ENCODE data around the gene CETP. TPM values are rescaled to one million over a fixed set of nuclear protein-coding genes. Genes with fewer than 3 reads are reported as not detected.

The CETP gene
- total and polyA plus RNA-seq, 2 of the 13 experiments (the other 11 are each of a cell fraction or from before 2014, with no cell fraction given): 0.31 to 9.8 TPM

DNA sequence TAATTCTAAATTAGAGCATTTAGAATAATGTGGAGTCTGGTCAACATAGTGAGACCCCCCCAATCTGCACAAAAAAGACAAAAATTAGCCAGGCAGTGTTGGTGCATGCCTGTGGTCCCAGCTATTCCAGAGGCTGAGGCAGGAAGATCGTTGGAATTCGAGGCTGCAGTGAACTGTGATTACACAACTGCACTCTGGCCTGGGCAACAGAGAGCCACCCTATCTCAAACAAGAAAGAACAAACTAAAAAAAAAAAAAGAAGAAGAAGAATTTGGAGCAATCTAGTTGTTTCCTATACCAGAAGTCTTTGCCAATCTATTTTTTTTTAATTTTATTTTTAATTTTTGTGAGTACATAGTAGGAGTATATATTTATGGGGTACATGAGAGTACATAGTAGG is 6.0 kb downstream of the CETP start (continued):
- TF ChIP-seq GTF3A (CRISPR knock-in tag; conservative IDR thresholded peaks at IDR 0.05) (no peak), FOXO1 (CRISPR knock-in tag; IDR thresholded peaks at IDR 0.05) (peak; percentile 63; the same call in 1 of the 2 replicates), LCORL (IDR thresholded peaks at IDR 0.05) (peak; percentile 55; the same call in 1 of the 2 replicates), LCORL (CRISPR knock-in tag; IDR thresholded peaks at IDR 0.05) (peak; percentile 90), FOXK1 (CRISPR knock-in tag; IDR thresholded peaks at IDR 0.05; ENCODE audit: borderline replicate concordance, low read depth) (peak; percentile 41; the same call in 1 of the 2 replicates), ZNF792 (CRISPR knock-in tag; IDR thresholded peaks at IDR 0.05) (no peak; the same call in 1 of the 2 replicates), KDM2A (CRISPR knock-in tag; IDR thresholded peaks at IDR 0.05; ENCODE audit: borderline replicate concordance, low read depth) (0 out of 2 replicates have a peak, but pooled peaks have one; percentile 27), ZFY (CRISPR knock-in tag; IDR thresholded peaks at IDR 0.05) (peak; percentile 51; the same call in 1 of the 2 replicates), ZFP90 (CRISPR knock-in tag; IDR thresholded peaks at IDR 0.05; ENCODE audit: borderline replicate concordance) (peak; percentile 85), GABPA (IDR thresholded peaks at IDR 0.05; ENCODE audit: low read depth, low read length) (no peak), GABPA (CRISPR knock-in tag; IDR thresholded peaks at IDR 0.05; ENCODE audit: low read depth) (no peak), NR2F2 (IDR thresholded peaks at IDR 0.05; ENCODE audit: borderline replicate concordance, low read depth) (peak; percentile 17; the same call in 1 of the 2 replicates), IKZF4 (CRISPR knock-in tag; IDR thresholded peaks at IDR 0.05; ENCODE audit: borderline replicate concordance, low read depth, not compliant biosample characterization) (no peak), ZNF230 (CRISPR knock-in tag; IDR thresholded peaks at IDR 0.05) (no peak), SOX6 (IDR thresholded peaks at IDR 0.05) (no peak), SOX6 (CRISPR knock-in tag; IDR thresholded peaks at IDR 0.05) (peak; percentile 74), KAT7 (CRISPR knock-in tag; IDR thresholded peaks at IDR 0.05; ENCODE audit: borderline replicate concordance) (peak; percentile 56; the same call in 1 of the 2 replicates), BCL6 (CRISPR knock-in tag; IDR thresholded peaks at IDR 0.05) (peak; percentile 55), HDAC1 (CRISPR knock-in tag; IDR thresholded peaks at IDR 0.05) (peak; percentile 58; the same call in 1 of the 2 replicates), NFRKB (IDR thresholded peaks at IDR 0.05) (no peak), CHCHD3 (CRISPR knock-in tag; IDR thresholded peaks at IDR 0.05) (no peak), ZNF569 (CRISPR knock-in tag; IDR thresholded peaks at IDR 0.05; ENCODE audit: borderline replicate concordance) (no peak)
- TF ChIP-seq, protein P1, sequence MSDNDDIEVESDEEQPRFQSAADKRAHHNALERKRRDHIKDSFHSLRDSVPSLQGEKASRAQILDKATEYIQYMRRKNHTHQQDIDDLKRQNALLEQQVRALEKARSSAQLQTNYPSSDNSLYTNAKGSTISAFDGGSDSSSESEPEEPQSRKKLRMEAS (IDR thresholded peaks at IDR 0.05): peak; percentile 38; the same call in 1 of the 2 replicates
- TF ChIP-seq, protein P2, sequence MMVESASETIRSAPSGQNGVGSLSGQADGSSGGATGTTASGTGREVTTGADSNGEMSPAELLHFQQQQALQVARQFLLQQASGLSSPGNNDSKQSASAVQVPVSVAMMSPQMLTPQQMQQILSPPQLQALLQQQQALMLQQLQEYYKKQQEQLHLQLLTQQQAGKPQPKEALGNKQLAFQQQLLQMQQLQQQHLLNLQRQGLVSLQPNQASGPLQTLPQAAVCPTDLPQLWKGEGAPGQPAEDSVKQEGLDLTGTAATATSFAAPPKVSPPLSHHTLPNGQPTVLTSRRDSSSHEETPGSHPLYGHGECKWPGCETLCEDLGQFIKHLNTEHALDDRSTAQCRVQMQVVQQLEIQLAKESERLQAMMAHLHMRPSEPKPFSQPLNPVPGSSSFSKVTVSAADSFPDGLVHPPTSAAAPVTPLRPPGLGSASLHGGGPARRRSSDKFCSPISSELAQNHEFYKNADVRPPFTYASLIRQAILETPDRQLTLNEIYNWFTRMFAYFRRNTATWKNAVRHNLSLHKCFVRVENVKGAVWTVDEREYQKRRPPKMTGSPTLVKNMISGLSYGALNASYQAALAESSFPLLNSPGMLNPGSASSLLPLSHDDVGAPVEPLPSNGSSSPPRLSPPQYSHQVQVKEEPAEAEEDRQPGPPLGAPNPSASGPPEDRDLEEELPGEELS (CRISPR knock-in tag; IDR thresholded peaks at IDR 0.05): peak; percentile 68
- TF ChIP-seq, protein P3, sequence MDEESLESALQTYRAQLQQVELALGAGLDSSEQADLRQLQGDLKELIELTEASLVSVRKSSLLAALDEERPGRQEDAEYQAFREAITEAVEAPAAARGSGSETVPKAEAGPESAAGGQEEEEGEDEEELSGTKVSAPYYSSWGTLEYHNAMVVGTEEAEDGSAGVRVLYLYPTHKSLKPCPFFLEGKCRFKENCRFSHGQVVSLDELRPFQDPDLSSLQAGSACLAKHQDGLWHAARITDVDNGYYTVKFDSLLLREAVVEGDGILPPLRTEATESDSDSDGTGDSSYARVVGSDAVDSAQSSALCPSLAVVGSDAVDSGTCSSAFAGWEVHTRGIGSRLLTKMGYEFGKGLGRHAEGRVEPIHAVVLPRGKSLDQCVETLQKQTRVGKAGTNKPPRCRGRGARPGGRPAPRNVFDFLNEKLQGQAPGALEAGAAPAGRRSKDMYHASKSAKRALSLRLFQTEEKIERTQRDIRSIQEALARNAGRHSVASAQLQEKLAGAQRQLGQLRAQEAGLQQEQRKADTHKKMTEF (CRISPR knock-in tag; IDR thresholded peaks at IDR 0.05): 0 out of 2 replicates have a peak, but pooled peaks have one; percentile 46
- TF ChIP-seq, protein P4, sequence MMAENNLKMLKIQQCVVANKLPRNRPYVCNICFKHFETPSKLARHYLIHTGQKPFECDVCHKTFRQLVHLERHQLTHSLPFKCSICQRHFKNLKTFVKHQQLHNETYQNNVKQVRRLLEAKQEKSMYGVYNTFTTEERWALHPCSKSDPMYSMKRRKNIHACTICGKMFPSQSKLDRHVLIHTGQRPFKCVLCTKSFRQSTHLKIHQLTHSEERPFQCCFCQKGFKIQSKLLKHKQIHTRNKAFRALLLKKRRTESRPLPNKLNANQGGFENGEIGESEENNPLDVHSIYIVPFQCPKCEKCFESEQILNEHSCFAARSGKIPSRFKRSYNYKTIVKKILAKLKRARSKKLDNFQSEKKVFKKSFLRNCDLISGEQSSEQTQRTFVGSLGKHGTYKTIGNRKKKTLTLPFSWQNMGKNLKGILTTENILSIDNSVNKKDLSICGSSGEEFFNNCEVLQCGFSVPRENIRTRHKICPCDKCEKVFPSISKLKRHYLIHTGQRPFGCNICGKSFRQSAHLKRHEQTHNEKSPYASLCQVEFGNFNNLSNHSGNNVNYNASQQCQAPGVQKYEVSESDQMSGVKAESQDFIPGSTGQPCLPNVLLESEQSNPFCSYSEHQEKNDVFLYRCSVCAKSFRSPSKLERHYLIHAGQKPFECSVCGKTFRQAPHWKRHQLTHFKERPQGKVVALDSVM (CRISPR knock-in tag; IDR thresholded peaks at IDR 0.05): peak; percentile 99
